Measurements from ENCODE around the gene PNKP. TPM values are rescaled to one million over a fixed set of nuclear protein-coding genes. Genes with fewer than 3 reads are reported as not detected.

The PNKP gene
- total and polyA plus RNA-seq, 9 of the 15 experiments (the other 6 are each of a cell fraction or from before 2014, with no cell fraction given), result 2.8 to 85.4 (median 25.3) TPM

DNA sequence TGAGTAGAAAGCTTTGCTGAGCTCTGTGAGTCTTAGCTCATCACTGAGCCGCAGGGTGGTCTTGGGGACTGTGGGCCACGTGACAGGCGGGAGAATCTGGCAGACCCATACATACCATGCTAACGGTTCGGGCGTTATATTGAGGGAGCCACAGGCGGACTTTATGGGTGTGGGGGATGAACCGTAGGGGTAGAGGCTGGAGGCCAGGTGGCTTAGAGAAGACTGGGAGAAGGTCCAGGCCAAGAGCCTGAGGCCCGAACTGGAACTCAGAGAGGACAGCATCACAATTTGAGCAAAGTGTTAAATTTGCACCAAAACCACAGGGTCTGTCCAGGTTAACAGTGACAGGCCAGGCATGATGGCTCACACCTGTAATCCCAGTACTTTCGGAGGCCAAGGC is 46.3 kb upstream of the PNKP start (continued):
- no peak for TF ChIP-seq CREB3 (tag; conservative IDR thresholded peaks at IDR 0.05; ENCODE audit: low read depth)
- no peak for TF ChIP-seq ZNF57 (CRISPR knock-in tag; IDR thresholded peaks at IDR 0.05)
- TF ChIP-seq JUN (IDR thresholded peaks at IDR 0.05; ENCODE audit: borderline replicate concordance, low read depth, low read length), result no peak
- no peak for TF ChIP-seq JUN (CRISPR knock-in tag; IDR thresholded peaks at IDR 0.05; ENCODE audit: borderline replicate concordance)
- TF ChIP-seq PML (IDR thresholded peaks at IDR 0.05; ENCODE audit: low read length), result no peak
- no peak for TF ChIP-seq IRF9 (tag; IDR thresholded peaks at IDR 0.05)
- TF ChIP-seq SUPT5H (IDR thresholded peaks at IDR 0.05), result no peak
- TF ChIP-seq SRSF3 (IDR thresholded peaks at IDR 0.05; ENCODE audit: insufficient read depth, low read length), result no peak
- no peak for TF ChIP-seq MBD1 (CRISPR knock-in tag; IDR thresholded peaks at IDR 0.05)
- TF ChIP-seq TCFL5 (CRISPR knock-in tag; conservative IDR thresholded peaks at IDR 0.05), result no peak
- TF ChIP-seq, protein P1, sequence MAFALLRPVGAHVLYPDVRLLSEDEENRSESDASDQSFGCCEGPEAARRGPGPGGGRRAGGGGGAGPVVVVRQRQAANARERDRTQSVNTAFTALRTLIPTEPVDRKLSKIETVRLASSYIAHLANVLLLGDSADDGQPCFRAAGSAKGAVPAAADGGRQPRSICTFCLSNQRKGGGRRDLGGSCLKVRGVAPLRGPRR (CRISPR knock-in tag; IDR thresholded peaks at IDR 0.05), result no peak
- no peak for TF ChIP-seq NONO (IDR thresholded peaks at IDR 0.05; ENCODE audit: low read depth in 2 of 2, low read length in 1 of 2)
